H4 (cell line): Measurements from ENCODE around the gene SAMD9. TPM values are rescaled to one million over a fixed set of nuclear protein-coding genes. Genes with fewer than 3 reads are reported as not detected.

Source experiments
- total RNA-seq: library from RNA; depleted of rRNA; stranded (reverse); fragments of >200 nt; shearing (Covaris generic); gene quantifications from 2 replicates; pipeline ENCODE4 v1.2.3, GENCODE V29; 2014; rRNA removed

SAMD9 gene
- total RNA-seq, 1 experiment from 2014 or later: 36.5 TPM

Other genes with a start within 250 kb of the SAMD9 start
- gene SAMD9L, start 30.4 kb upstream of the SAMD9 start, total RNA-seq: 19.3 and 21.2 TPM in 2 replicates
- not detected in 2 replicates for gene HEPACAM2, start 108.5 kb upstream of the SAMD9 start, total RNA-seq
- 17.9 and 25.6 TPM in 2 replicates for gene VPS50, start 114.4 kb upstream of the SAMD9 start, total RNA-seq